Transverse colon (tissue), 4 donors: Measurements from ENCODE around the gene BRSK2.

Experiments
- CTCF ChIP-seq, 5 experiments: fragments of 200-600 bp in 3 of 5; fragments of 450-650 bp in 2 of 5; sonication (generic) in 3 of 5; IDR thresholded peaks; 1 replicate in 2 of 5; 2 replicates in 3 of 5; pipeline ENCODE4 v1.5.1; 2016 to 2017; ENCODE audit warnings: antibody characterized with exemption in 5 of 5, inconsistent platforms in 3 of 5, mild to moderate bottlenecking in 2 of 5, moderate library complexity in 1 of 5
- EP300 ChIP-seq: sonication (generic); formaldehyde crosslinking; IDR thresholded peaks from one replicate; pipeline ENCODE4 v1.6.1; 2017; ENCODE audit warnings: antibody characterized with exemption, low read depth
- POLR2A ChIP-seq: fragments of 450-650 bp; IDR thresholded peaks from one replicate; pipeline ENCODE4 v1.6.1; 2016; ENCODE audit warnings: antibody characterized with exemption, mild to moderate bottlenecking, moderate library complexity
- POLR2AphosphoS5 ChIP-seq, 3 donors: sonication (generic); formaldehyde crosslinking; IDR thresholded peaks; one replicate each; pipeline ENCODE4 v1.6.1; 2016; ENCODE audit warnings: antibody characterized with exemption in 3 of 3

GRCh38 chr11:1455032-1455762 is 65.5 kb downstream of the BRSK2 start:
- TF ChIP-seq POLR2A (no peak), CTCF (IDR thresholded peaks at IDR 0.05) (no peak), POLR2AphosphoS5 (IDR thresholded peaks at IDR 0.05) (no peak), EP300 (no peak)
